Hepatocyte (in vitro differentiated cells): ENCODE results near the gene THAP3. TPM values are rescaled to one million over a fixed set of nuclear protein-coding genes. Genes with fewer than 3 reads are reported as not detected.

Experiments
- DNase-seq: peaks from one replicate; pipeline ENCODE4 v3.0.0-alpha.2; 2016; ENCODE audit warnings: low spot score
- H2AFZ ChIP-seq: fragments of 200-600 bp; sonication (generic); 2 replicates; pipeline ENCODE4 v1.6.0; 2016; ENCODE audit warnings: antibody characterized with exemption, mild to moderate bottlenecking
- H3K27ac ChIP-seq: fragments of 200-600 bp; sonication (generic); 2 replicates; pipeline ENCODE4 v1.5.1; 2016; ENCODE audit warnings: mild to moderate bottlenecking
- H3K27me3 ChIP-seq: fragments of 200-600 bp; sonication (generic); 2 replicates; pipeline ENCODE4 v1.6.1; 2016
- H3K36me3 ChIP-seq: fragments of 200-600 bp; sonication (generic); replicated peaks from 2 replicates; pipeline ENCODE4 v1.5.1; 2016; ENCODE audit warnings: low read depth; ENCODE audit not compliant: insufficient read depth
- H3K4me1 ChIP-seq: fragments of 200-600 bp; sonication (generic); 2 replicates; pipeline ENCODE4 v1.5.1; 2016; ENCODE audit warnings: mild to moderate bottlenecking, moderate library complexity; ENCODE audit not compliant: insufficient read depth
- H3K4me2 ChIP-seq: fragments of 200-600 bp; sonication (generic); 2 replicates; pipeline ENCODE4 v1.6.0; 2016
- H3K4me3 ChIP-seq: fragments of 200-600 bp; sonication (generic); 2 replicates; pipeline ENCODE4 v1.5.1; 2016; ENCODE audit warnings: mild to moderate bottlenecking
- H3K79me2 ChIP-seq: fragments of 200-600 bp; sonication (generic); 2 replicates; pipeline ENCODE4 v1.6.0; 2017; ENCODE audit warnings: mild to moderate bottlenecking
- H3K9me2 ChIP-seq: fragments of 200-600 bp; sonication (generic); replicated peaks from 2 replicates; pipeline ENCODE4 v1.6.0; 2017; ENCODE audit warnings: mild to moderate bottlenecking; ENCODE audit not compliant: insufficient read depth
- H3K9me3 ChIP-seq: fragments of 200-600 bp; sonication (generic); 2 replicates; pipeline ENCODE4 v1.5.1; 2016; ENCODE audit warnings: low read depth, mild to moderate bottlenecking
- H4K20me1 ChIP-seq: fragments of 200-600 bp; sonication (generic); 2 replicates; pipeline ENCODE4 v1.6.0; 2016; ENCODE audit warnings: mild to moderate bottlenecking; ENCODE audit not compliant: insufficient read depth, poor library complexity, severe bottlenecking
- EZH2 ChIP-seq: fragments of 200-600 bp; sonication (generic); IDR thresholded peaks from 2 replicates; pipeline ENCODE4 v1.6.1; 2016; ENCODE audit warnings: antibody characterized with exemption, mild to moderate bottlenecking, borderline replicate concordance
- EZH2phosphoT487 ChIP-seq: fragments of 200-600 bp; sonication (generic); IDR thresholded peaks from one replicate; pipeline ENCODE4 v1.6.1; 2018; ENCODE audit warnings: antibody characterized with exemption, mild to moderate bottlenecking, low read depth, moderate library complexity; ENCODE audit not compliant: unreplicated experiment, severe bottlenecking
- WGBS: methylation state at CpG from one replicate; pipeline ENCODE4 v1.1.6; 2016; ENCODE audit warnings: low lambda C conversion rate; ENCODE audit errors: missing lambda C conversion rate; 5-methylcytosine and 5-hydroxymethylcytosine counted together
- polyA plus RNA-seq: library from polyadenylated mRNA; unstranded; fragments of >200 nt; fragmentation: Nextera tagmentation; extraction: Ambion mirVana; gene quantifications from 2 replicates; pipeline ENCODE4 v1.2.1, GENCODE V29; 2016
- total RNA-seq: library from RNA; depleted of rRNA; stranded (reverse); fragments of >200 nt; gene quantifications from 2 replicates; pipeline ENCODE4 v1.2.3, GENCODE V29; 2014
- TF ChIP-seq, protein P1 (sequence below): fragments of 200-600 bp; sonication (generic); IDR thresholded peaks from 2 replicates; pipeline ENCODE4 v1.5.1; 2016; ENCODE audit warnings: antibody characterized with exemption, mild to moderate bottlenecking; ENCODE audit not compliant: poor library complexity

The THAP3 gene
- total and polyA plus RNA-seq, 2 experiments from 2014 or later, result 13.0 to 26.5 TPM

DNA sequence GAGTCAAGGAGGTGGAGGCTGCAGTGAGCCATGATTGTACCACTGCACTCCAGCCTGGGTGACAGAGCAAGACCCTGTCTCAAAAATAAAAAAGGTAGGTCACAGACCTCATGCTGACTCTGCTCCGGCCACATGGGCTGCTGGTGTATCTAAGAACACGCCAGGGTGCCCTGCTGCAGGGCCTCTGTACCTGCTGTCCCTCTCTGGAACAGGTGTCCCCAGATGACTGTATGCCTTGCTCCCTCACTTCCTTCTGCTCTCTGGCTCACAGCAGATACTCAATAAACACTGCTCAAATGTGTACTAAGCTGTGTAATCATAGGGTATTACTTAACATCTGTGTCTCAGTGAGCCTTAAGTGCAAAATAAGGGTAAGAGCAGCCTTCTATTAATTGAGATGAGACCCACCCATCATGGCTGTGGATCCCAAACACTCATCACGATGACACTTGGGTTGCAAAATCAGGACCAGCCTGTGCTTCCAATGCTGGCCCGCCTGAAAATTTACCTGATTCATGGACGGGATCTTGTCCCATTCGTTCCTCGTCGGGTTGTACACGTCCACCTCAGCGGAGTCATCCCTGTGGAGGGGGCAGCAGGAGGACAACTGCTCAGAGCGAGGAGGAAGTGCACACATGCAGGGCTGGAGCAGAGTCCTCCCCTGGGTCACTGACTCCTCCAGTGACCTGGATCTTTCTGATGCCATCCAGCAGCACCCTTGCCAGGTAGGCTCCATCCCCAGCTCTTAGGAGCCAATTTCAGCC, 29.5 kb upstream of the THAP3 start:
- Histone ChIP-seq H3K4me1 (peaks cover 8% of the 10 kb centered on the region), H3K4me3 (no peak overlapping the region), H3K36me3 (no peaks in the 10 kb centered on the region), H3K79me2 (peaks cover 41% of the 10 kb centered on the region), H3K4me2 (no peak overlapping the region), H3K9me2 (no peaks in the 10 kb centered on the region), H3K27ac (no peak overlapping the region), H2AFZ (no peak overlapping the region), H3K27me3 (no peaks in the 10 kb centered on the region), H4K20me1 (peaks cover 25% of the 10 kb centered on the region), H3K9me3 (no peaks in the 10 kb centered on the region)
- no peak for DNase-seq
- WGBS, result 96% methylated on average over 11 of the region's 11 CpGs
- no peak for TF ChIP-seq EZH2phosphoT487
- TF ChIP-seq, protein P1, sequence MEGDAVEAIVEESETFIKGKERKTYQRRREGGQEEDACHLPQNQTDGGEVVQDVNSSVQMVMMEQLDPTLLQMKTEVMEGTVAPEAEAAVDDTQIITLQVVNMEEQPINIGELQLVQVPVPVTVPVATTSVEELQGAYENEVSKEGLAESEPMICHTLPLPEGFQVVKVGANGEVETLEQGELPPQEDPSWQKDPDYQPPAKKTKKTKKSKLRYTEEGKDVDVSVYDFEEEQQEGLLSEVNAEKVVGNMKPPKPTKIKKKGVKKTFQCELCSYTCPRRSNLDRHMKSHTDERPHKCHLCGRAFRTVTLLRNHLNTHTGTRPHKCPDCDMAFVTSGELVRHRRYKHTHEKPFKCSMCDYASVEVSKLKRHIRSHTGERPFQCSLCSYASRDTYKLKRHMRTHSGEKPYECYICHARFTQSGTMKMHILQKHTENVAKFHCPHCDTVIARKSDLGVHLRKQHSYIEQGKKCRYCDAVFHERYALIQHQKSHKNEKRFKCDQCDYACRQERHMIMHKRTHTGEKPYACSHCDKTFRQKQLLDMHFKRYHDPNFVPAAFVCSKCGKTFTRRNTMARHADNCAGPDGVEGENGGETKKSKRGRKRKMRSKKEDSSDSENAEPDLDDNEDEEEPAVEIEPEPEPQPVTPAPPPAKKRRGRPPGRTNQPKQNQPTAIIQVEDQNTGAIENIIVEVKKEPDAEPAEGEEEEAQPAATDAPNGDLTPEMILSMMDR, result no peak
- TF ChIP-seq EZH2, result no peak

DNA sequence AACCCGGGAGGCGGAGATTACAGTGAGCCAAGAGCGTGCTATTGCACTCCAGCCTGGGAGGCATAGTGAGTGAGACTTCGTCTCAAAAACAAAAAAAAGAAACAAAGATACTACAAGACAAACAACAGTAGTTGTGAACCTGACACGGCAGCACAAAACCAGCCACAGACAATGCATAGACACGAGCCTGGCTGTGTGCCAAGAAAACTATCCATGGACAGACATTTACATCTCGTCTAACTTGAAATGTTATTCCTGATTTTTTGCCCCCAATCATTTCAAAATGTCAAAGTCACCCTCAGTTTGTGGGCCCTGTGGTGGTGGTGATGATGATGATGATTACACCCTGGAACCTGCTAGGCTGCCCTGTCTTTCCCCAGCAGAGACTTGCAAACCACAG, 28.3 kb upstream of the THAP3 start:
- no peak for DNase-seq
- Histone ChIP-seq H3K4me3 (no peak overlapping the region), H3K27me3 (no peaks in the 10 kb centered on the region), H2AFZ (no peak overlapping the region), H3K36me3 (no peaks in the 10 kb centered on the region), H3K79me2 (peaks cover 48% of the 10 kb centered on the region), H3K9me3 (no peaks in the 10 kb centered on the region), H3K9me2 (no peaks in the 10 kb centered on the region), H3K4me2 (no peak overlapping the region), H3K4me1 (peaks cover 14% of the 10 kb centered on the region), H3K27ac (no peak overlapping the region), H4K20me1 (peaks cover 31% of the 10 kb centered on the region)
- WGBS, result 81% methylated on average over 7 of the region's 7 CpGs
- TF ChIP-seq, protein P1, result no peak
- no peak for TF ChIP-seq EZH2
- no peak for TF ChIP-seq EZH2phosphoT487

DNA sequence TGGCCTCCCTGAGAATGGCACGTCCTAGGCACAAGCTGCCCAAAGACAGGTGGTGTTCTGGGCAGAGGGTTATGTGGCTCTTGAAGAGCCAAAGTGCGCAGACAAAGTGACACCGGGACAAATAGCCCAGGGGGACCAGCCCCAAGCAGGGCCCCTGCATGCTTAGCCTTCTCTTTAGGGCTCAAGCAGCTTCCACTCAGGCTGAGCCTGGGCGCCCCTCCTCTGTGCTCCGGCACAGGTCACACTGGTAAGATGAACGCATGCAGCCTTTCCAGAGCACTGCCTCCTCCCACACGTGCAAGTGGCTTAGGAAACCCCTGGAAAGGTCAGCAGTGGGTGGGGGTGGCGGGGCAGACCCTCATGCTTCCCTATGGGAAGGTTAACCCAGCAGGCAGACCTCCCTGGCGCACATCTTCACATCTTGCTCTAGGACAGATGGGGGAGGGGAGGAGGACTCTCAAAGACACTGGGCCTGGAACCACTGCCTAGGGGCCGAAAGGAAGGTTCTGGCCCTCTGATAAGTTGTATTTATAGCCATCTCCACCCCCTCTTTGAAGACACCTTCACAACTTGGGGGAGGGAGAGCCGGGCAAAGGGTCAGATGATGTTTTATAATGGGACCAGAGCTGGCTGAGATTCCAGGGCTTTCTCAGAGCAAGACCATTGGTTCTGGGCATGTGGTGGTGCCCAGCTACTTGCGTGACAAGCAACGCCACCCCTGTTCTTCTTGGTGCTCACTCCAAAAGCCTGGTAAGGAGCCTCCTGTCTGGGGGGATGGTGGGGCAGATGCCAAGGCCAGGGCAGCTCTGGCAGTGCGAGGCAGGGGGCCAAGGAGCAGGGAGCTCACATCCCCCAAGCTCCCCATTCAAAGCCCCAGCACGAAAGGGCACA, 27.5 kb upstream of the THAP3 start:
- no peak overlapping the region for H3K4me3 ChIP-seq
- peaks cover 14% of the 10 kb centered on the region for H3K4me1 ChIP-seq
- no peaks in the 10 kb centered on the region for H3K9me3 ChIP-seq
- H3K4me2 ChIP-seq, result no peak overlapping the region
- H3K79me2 ChIP-seq, result peaks cover 53% of the 10 kb centered on the region
- 73% methylated on average over 15 of the region's 15 CpGs for WGBS
- TF ChIP-seq, protein P1, result no peak
- TF ChIP-seq EZH2phosphoT487, result no peak
- TF ChIP-seq EZH2, result no peak
- H3K27ac ChIP-seq, result no peak overlapping the region
- DNase-seq, result no peak
- no peaks in the 10 kb centered on the region for H3K36me3 ChIP-seq
- H3K27me3 ChIP-seq, result no peaks in the 10 kb centered on the region
- H3K9me2 ChIP-seq, result no peaks in the 10 kb centered on the region
- H4K20me1 ChIP-seq, result peaks cover 31% of the 10 kb centered on the region
- no peak overlapping the region for H2AFZ ChIP-seq
